ENCODE results near the gene TOMT.

The TOMT gene

DNA sequence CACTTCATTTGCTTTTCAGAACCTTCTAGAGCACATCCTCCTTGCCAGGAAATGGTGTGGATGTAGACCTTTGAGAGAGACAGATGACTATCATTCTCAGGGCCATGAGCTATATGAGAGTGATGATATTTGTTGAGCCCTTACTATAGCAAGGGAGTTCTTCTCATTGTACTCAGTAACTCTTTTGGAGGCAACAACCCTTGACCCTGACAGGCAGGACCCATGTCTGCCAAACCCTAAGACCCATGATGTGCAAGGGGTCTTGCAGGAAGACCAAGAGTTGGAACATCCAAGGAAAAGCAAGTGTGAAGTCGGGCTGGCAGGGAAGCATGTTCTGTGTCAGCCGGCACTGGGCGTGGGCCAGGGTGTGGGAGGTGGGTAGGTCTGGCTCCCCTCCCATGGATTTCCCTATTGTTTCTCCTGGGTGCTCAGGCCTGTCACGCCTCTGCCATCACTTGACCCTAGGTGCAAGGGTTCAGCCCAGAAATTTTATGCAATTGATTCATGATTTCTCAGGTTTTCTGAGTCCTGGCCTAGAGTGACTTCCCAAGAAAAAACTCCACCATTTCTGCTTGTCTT lies 31.0 kb downstream of the TOMT start:
- Histone ChIP-seq H3F3A (ENCODE audit: insufficient read depth, low read length) (no peaks in the 10 kb centered on the region), H3K27me3 (ENCODE audit: insufficient read depth, low read length) (no peaks in the 10 kb centered on the region), H4K20me1 (ENCODE audit: insufficient read depth, low read length) (no peaks in the 10 kb centered on the region), H3K9ac (ENCODE audit: low read length) (no peak overlapping the region), H3K27ac (ENCODE audit: low read depth, low read length, poor library complexity, severe bottlenecking) (no peak overlapping the region), H3K4me1 (ENCODE audit: insufficient read depth, low read length, severe bottlenecking) (no peaks in the 10 kb centered on the region), H3K4me3 (ENCODE audit: low read depth, low read length, poor library complexity, severe bottlenecking) (no peak overlapping the region), H3K4me2 (ENCODE audit: low read length) (no peak overlapping the region), H2AFZ (ENCODE audit: low read length) (no peak overlapping the region), H3K79me2 (ENCODE audit: insufficient read depth, low read length) (no peaks in the 10 kb centered on the region), H3K9me2 (ENCODE audit: low read depth, low read length) (no peaks in the 10 kb centered on the region), H3K9me3 (ENCODE audit: low read length) (no peaks in the 10 kb centered on the region), H3K36me3 (ENCODE audit: insufficient read depth, low read length) (no peaks in the 10 kb centered on the region)
- TF ChIP-seq EZH2 (IDR thresholded peaks at IDR 0.05; ENCODE audit: borderline replicate concordance, low read length) (no peak), CTCF (IDR thresholded peaks at IDR 0.05; ENCODE audit: low read length) (no peak)

DNA sequence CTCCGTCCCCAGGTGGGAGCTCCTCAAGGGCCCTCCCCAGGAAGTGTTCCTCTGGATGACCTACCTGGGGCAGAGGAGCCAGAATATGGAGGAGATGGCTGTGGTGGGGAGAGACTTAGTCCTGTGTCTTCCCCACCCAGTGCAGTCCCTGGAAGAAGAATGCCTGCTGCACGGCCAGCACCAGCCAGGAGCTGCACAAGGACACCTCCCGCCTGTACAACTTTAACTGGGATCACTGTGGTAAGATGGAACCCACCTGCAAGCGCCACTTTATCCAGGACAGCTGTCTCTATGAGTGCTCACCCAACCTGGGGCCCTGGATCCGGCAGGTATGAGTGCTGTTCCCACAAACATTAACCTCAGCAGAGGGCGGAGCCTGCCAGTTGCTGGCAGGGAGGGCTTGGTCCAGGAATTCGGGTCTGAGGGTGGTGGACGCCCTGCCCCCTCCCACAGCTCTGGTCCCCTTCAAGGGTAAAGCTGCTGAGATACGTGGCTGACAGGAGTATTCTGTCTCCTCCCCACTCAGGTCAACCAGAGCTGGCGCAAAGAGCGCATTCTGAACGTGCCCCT lies 33.2 kb downstream of the TOMT start:
- no peaks in the 10 kb centered on the region for H3K79me2 ChIP-seq (ENCODE audit: insufficient read depth, low read length)
- H3K9me3 ChIP-seq (ENCODE audit: low read length), result no peaks in the 10 kb centered on the region

DNA sequence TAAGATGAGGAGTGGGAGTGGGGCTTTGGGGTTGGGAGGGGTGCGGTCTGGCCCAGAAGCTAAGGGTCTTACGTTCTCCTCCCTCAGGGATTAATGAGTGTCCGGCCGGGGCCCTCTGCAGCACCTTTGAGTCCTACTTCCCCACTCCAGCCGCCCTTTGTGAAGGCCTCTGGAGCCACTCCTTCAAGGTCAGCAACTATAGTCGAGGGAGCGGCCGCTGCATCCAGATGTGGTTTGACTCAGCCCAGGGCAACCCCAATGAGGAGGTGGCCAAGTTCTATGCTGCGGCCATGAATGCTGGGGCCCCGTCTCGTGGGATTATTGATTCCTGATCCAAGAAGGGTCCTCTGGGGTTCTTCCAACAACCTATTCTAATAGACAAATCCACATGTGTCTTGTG lies 33.8 kb downstream of the TOMT start:
- H3K27me3 ChIP-seq (ENCODE audit: insufficient read depth, low read length), result no peaks in the 10 kb centered on the region
- H3K4me3 ChIP-seq (ENCODE audit: low read depth, low read length, poor library complexity, severe bottlenecking), result no peak overlapping the region

More for the DNA sequence above, 33.2 kb downstream of the TOMT start:
- H3K4me1 ChIP-seq (ENCODE audit: insufficient read depth, low read length, severe bottlenecking), result no peaks in the 10 kb centered on the region
- H3K4me3 ChIP-seq (ENCODE audit: low read depth, low read length, poor library complexity, severe bottlenecking), result no peak overlapping the region
- H3K9ac ChIP-seq (ENCODE audit: low read length), result no peak overlapping the region
- TF ChIP-seq CTCF (IDR thresholded peaks at IDR 0.05; ENCODE audit: low read length), result no peak
- no peak for TF ChIP-seq EZH2 (IDR thresholded peaks at IDR 0.05; ENCODE audit: borderline replicate concordance, low read length)
- H3K4me2 ChIP-seq (ENCODE audit: low read length), result no peak overlapping the region
- no peaks in the 10 kb centered on the region for H3F3A ChIP-seq (ENCODE audit: insufficient read depth, low read length)
- H3K36me3 ChIP-seq (ENCODE audit: insufficient read depth, low read length), result no peaks in the 10 kb centered on the region
- no peak overlapping the region for H2AFZ ChIP-seq (ENCODE audit: low read length)
- H3K27me3 ChIP-seq (ENCODE audit: insufficient read depth, low read length), result no peaks in the 10 kb centered on the region
- no peaks in the 10 kb centered on the region for H3K9me2 ChIP-seq (ENCODE audit: low read depth, low read length)
- H3K27ac ChIP-seq (ENCODE audit: low read depth, low read length, poor library complexity, severe bottlenecking), result no peak overlapping the region
- H4K20me1 ChIP-seq (ENCODE audit: insufficient read depth, low read length), result no peaks in the 10 kb centered on the region

More for the DNA sequence above, 33.8 kb downstream of the TOMT start:
- H3K79me2 ChIP-seq (ENCODE audit: insufficient read depth, low read length), result no peaks in the 10 kb centered on the region
- no peak overlapping the region for H3K4me2 ChIP-seq (ENCODE audit: low read length)
- no peak overlapping the region for H3K9ac ChIP-seq (ENCODE audit: low read length)
- no peak overlapping the region for H3K27ac ChIP-seq (ENCODE audit: low read depth, low read length, poor library complexity, severe bottlenecking)
- H4K20me1 ChIP-seq (ENCODE audit: insufficient read depth, low read length), result no peaks in the 10 kb centered on the region
- no peaks in the 10 kb centered on the region for H3F3A ChIP-seq (ENCODE audit: insufficient read depth, low read length)
- no peak for TF ChIP-seq CTCF (IDR thresholded peaks at IDR 0.05; ENCODE audit: low read length)
- TF ChIP-seq EZH2 (IDR thresholded peaks at IDR 0.05; ENCODE audit: borderline replicate concordance, low read length), result no peak
- no peaks in the 10 kb centered on the region for H3K9me2 ChIP-seq (ENCODE audit: low read depth, low read length)
- H3K4me1 ChIP-seq (ENCODE audit: insufficient read depth, low read length, severe bottlenecking), result no peaks in the 10 kb centered on the region
- H2AFZ ChIP-seq (ENCODE audit: low read length), result no peak overlapping the region
- H3K9me3 ChIP-seq (ENCODE audit: low read length), result no peaks in the 10 kb centered on the region
- H3K36me3 ChIP-seq (ENCODE audit: insufficient read depth, low read length), result no peaks in the 10 kb centered on the region

All from OCI-LY1 (cell line).